C4-2B (cell line): Measurements from ENCODE around the gene WDR46.
A peak's percentile ranks its signal among the peaks of the same experiment; 100 is the strongest.

ENCODE experiments used
- H3K27ac ChIP-seq: fragments of 450-650 bp; 2 replicates; pipeline ENCODE4 v1.5.1; 2017
- ZFX ChIP-seq: fragments of 450-650 bp; IDR thresholded peaks from 2 replicates; pipeline ENCODE4 v1.6.1; 2017
- TF ChIP-seq, protein P1 (sequence below): fragments of 450-650 bp; conservative IDR thresholded peaks from 2 replicates; pipeline ENCODE4 v1.5.1; 2017; ENCODE audit warnings: mild to moderate bottlenecking

Gene WDR46

DNA sequence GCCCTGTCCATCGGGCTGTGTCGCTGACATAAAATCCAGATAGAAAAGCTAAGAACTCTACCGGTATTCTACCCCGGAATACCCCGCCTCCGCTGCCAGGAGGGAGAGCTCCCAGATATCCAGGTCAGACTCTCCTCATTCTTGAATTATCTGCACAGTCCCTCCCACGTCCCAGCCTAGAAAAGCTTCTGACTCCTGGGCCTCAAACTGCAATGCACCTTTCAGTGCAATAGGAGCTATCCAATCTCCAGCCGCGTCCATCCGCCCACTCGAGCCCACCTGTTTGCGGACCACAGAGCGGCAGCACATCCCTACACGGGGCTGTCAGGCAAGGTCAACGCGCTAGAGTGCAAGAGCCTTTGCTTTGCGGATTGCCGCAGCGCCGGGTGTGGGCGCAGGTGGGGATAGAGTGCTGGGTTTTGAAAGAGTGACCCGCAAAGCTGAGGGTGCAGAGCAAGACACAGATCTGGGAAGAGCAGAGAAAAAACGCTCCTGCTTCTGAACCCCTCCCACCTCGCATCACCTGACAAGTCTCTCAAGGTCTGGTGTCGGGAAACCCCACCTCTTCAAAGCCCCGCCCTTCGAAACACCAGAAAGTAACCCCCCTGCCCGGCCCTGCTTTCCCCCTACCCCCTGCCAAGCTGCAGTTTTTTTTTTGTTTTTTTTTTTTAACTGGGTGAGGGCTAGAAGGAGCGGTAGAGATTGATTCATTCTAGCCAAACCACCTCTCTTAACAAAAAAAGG, 23.5 kb upstream of the WDR46 start:
- peak overlapping the region; percentile 93 for H3K27ac ChIP-seq
- TF ChIP-seq, protein P1, sequence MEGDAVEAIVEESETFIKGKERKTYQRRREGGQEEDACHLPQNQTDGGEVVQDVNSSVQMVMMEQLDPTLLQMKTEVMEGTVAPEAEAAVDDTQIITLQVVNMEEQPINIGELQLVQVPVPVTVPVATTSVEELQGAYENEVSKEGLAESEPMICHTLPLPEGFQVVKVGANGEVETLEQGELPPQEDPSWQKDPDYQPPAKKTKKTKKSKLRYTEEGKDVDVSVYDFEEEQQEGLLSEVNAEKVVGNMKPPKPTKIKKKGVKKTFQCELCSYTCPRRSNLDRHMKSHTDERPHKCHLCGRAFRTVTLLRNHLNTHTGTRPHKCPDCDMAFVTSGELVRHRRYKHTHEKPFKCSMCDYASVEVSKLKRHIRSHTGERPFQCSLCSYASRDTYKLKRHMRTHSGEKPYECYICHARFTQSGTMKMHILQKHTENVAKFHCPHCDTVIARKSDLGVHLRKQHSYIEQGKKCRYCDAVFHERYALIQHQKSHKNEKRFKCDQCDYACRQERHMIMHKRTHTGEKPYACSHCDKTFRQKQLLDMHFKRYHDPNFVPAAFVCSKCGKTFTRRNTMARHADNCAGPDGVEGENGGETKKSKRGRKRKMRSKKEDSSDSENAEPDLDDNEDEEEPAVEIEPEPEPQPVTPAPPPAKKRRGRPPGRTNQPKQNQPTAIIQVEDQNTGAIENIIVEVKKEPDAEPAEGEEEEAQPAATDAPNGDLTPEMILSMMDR, result no peak
- no peak for TF ChIP-seq ZFX

GRCh38 chr6:33306356-33306755, 17.3 kb upstream of the WDR46 start:
- no peak for TF ChIP-seq ZFX
- TF ChIP-seq, protein P1, result no peak
- no peak overlapping the region for H3K27ac ChIP-seq

GRCh38 chr6:33305052-33305451, 16.0 kb upstream of the WDR46 start:
- H3K27ac ChIP-seq, result no peak overlapping the region
- no peak for TF ChIP-seq ZFX

GRCh38 chr6:33304216-33304615, 15.2 kb upstream of the WDR46 start:
- TF ChIP-seq ZFX, result no peak
- TF ChIP-seq, protein P1, result no peak
- no peak overlapping the region for H3K27ac ChIP-seq

- TF ChIP-seq ZFX, result no peak
- TF ChIP-seq, protein P1, result no peak
- H3K27ac ChIP-seq, result no peak overlapping the region
Measured at GRCh38 chr6:33301877-33302276, 12.8 kb upstream of the WDR46 start.

DNA sequence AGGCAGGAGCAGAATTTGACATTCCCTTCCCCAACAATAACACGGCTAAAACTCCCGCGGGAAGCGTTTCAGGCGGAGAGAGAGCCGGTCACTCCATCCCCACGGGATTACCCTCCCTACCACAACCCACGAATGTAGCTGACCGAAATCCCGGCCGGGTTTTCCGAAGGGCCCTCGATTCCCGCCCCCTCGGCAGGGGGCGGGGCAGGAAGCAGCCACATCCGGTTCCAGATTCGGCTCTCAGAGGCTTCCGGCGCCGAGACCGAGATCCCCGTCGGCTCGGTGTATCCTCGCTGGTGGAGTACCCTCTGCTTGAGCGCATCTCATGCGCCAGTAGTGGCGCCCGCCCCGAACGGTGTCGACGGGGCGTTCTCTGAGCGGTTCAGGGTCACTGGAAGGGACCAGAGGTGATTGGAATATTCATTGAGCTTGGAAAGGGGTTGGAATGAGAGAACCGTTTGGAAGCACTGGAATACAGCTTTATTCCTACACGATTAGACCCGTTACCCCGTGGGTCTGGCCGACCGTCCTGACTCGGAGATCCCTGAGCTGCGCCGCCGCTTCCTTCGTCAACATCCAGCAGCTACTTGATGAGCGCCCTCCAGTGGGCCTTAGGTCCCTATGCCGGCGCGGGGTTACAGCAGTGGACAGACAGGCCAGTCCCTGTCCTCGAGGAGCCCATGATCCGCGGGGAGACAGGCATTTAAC, 10.4 kb upstream of the WDR46 start:
- TF ChIP-seq, protein P1, result peak; percentile 90
- no peak for TF ChIP-seq ZFX

DNA sequence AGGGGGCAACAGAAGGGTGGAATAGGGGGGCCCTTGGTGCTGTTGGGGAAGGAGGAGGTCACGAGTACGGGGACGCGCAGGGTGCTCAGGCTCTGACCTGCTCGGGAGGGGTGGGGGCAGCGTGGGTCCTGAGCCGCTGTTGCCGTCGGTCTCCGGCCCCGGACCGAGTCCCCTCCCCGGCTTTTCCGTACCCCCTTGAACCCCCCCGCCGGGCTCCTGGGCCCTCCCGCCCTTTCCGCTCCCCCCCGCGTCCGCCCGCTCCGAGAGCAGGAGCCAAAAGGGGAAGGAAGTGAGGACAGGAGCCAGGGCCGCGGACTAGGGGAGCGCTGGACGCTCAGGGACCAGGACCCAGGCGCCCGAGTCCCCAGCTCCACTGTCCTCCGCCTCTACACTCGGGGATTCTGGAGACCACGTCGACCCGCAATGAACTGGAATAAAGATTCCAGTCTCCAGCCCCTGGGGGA, 9.8 kb upstream of the WDR46 start, which contains the start of gene RGL2:
Gene RGL2 (minus strand): TSS at position 170 of the 464 bp plus-strand sequence. CDS start 332 bp downstream, outside the sequence.
- no peak for TF ChIP-seq ZFX
- TF ChIP-seq, protein P1, result no peak
- peak within 1 kb of the TSS; percentile 87 for H3K27ac ChIP-seq

More for the DNA sequence above, 10.4 kb upstream of the WDR46 start:
- peak overlapping the region; percentile 87 for H3K27ac ChIP-seq
